Activated CD4-positive, CD25-positive, alpha-beta regulatory T cell treated with anti-CD3 and anti-CD28 coated beads, Interleukin-2, amount 50 U/mL, for 24 hours (primary cell): ENCODE data around the gene TTBK1.

Experiments
- ATAC-seq, 2 donors: fragments of 150-1000 bp; cut with Tn5 transposase; one replicate each; pipeline ENCODE4 v1.10.0; 2021; ENCODE audit warnings: mild to moderate bottlenecking in 1 of 2, moderate library complexity in 1 of 2

Gene TTBK1

DNA sequence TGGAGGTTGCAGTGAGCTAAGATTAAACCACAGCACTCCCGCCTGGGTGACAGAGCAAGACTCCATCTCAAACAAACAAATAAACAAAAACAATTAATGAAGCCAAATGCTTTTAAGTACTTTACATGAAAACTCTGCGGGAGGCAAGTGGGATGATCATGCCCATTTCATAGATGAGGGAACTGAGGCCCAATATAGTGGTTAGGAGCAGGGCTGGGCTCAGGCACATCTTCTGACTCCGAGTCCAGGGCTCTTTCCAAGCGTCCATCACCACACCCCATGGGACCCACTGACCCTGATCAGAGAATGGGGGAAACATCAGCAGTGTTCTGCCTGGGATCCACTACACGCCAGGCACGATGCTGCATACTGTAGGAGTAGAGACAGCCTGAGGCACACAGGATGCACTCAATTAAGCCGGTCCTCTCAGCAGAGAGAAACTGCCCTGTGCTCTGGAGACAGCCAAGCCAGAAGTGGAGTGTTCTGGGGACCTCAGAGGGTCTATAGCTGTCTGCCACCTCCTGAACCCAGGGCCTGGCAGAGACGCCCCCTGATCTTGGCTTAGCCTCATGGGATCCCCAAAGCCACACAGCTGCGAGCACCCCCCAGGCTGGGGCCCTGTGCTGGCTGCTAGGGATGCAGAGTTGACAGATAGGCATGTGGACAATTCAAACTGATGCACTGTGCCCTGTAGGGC is 13.5 kb downstream of the TTBK1 start:
- ATAC-seq, result no peak

GRCh38 chr6:43257367-43258145 is 14.3 kb downstream of the TTBK1 start:
- ATAC-seq, result peak; percentile 43 to 47

DNA sequence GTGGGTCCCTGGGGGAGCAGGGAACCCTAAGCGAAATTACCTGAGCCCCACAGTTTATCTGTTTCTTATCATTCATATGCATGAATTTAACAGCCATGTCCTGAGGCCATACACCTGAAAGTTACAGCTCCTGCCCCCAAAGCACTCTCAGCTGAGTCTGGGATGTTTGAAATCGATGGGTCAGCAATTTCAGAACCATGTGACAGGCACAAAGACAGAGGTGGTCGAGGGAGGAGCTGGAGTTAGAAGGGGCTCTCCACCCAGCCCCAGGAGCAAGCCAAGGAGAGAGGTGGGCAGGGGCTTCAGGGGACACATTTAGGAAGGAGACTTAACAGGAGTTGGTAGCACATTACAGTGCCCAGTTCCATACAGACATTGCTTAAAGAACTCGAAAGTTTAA is 14.9 kb downstream of the TTBK1 start:
- no peak for ATAC-seq

DNA sequence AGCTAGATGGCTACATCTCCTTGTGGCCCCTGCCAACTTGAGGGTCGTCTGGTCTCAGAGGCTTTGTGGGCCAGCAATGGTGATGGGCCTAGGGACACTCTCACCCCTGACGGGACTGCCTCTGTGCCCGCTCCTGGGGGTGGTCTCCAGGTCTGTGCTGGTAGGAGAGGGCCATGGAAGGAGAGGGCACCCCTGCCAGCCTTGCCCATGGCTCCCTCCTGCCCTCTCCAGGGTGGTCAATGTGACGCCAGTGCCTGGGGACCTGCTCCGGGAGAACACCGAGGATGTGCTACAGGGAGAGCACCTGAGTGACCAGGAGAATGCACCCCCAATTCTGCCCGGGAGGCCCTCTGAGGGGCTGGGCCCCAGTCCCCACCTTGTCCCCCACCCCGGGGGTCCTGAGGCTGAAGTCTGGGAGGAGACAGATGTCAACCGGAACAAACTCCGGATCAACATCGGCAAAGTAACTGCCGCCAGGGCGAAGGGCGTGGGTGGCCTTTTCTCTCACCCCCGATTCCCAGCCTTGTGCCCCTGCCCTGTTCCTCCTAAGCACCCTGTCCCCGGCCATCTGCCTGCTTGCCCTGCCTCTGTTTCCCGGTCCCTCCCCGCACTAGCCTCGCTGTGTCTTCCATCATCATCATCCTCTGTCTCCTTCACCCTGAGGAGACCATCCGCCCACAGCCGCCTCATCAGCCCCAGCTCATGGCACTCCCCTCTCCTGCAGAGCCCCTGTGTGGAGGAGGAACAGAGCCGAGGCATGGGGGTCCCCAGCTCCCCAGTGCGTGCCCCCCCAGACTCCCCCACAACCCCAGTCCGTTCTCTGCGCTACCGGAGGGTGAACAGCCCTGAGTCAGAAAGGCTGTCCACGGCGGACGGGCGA is 15.8 kb downstream of the TTBK1 start:
- no peak for ATAC-seq

DNA sequence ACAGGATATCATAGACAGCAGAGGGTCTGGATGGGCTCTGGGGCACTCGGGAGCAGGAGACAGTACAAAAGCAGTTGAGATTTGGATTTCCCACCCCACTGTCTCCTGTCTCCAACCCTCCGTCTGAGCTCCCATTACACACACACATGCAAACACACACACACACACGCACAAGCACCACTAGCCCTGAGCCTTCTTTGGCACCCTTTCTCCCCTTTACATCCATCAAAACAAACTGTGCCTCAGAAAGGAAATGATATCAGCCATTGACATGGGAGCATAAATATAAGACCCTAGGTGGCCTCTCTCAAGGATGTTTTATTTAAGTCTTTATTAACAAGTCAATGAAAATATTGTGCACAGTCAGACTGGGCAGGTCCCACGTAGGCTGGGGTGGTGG is 17.5 kb downstream of the TTBK1 start:
- ATAC-seq, result no peak

DNA sequence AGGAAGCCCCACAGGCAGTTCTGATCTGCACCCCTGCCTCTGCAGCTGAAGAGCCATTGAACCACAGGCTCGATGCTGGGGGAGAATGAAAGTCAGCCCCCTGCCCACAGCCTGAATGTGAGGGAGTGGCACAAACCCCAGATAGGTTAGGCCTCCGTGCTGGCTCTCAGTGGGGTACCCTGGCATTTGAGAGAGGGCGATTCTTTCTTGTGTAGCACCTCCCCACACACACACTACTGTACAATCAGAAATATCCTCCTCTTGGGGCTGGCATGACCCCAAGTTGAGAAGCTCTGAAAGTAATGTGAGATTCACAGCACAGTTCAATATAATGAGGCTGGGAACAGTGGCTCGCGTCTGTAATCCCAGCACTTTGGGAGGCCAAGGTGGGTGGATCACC is 17.9 kb downstream of the TTBK1 start:
- ATAC-seq, result no peak

GRCh38 chr6:43262000-43262779 is 18.9 kb downstream of the TTBK1 start:
- no peak for ATAC-seq

DNA sequence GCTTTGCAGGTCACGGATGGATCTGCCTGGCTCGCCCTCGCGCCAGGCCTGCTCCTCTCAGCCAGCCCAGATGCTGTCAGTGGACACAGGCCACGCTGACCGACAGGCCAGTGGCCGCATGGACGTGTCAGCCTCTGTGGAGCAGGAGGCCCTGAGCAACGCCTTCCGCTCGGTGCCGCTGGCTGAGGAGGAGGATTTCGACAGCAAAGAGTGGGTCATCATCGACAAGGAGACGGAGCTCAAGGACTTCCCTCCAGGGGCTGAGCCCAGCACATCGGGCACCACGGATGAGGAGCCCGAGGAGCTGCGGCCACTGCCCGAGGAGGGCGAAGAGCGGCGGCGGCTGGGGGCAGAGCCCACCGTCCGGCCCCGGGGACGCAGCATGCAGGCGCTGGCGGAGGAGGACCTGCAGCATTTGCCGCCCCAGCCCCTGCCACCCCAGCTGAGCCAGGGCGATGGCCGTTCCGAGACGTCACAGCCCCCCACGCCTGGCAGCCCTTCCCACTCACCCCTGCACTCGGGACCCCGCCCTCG is 19.6 kb downstream of the TTBK1 start:
- no peak for ATAC-seq

DNA sequence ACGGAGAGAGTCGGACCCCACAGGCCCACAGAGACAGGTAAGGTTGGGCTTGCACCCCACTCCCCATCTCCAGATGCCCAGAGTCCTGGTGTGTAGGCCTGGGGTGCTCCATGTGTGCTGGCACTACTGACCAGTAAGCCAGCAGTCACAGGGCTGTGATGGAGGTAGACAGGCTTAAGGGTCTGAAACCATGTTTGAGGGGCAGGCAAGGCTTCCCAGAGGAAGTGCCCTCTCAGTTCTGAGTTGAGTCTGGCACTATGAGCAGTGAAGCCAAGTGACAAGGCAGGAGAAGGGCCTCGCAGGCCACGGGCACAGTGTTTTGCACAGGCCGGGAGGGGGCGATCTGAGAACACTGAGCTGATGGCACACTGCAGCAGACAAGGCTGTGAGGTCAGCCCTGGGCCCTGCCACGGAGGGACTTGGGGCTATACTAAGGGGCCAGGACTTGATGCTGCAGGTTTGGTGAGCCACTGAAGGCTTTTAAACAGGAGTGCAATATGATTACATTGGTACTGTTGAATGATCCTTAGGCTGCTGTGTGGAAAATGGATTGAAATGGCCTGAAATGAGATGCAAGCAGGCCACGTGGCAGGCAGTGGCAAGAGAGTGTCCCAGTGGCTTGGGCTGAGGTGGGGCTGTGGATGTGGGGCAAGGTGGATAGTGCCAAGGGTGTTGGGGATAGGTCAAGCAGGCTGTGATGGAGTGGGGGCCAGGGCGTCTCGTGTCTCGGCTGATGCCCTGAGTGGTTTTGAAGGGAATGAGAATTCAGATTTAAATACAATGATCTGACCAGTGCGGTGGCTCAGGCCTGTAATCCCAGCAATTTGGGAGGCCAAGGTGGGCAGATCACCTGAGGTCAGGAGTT is 20.3 kb downstream of the TTBK1 start:
- ATAC-seq, result peak; percentile 90 to 95

- no peak for ATAC-seq
Observed at GRCh38 chr6:43264599-43265145, 21.4 kb downstream of the TTBK1 start.

DNA sequence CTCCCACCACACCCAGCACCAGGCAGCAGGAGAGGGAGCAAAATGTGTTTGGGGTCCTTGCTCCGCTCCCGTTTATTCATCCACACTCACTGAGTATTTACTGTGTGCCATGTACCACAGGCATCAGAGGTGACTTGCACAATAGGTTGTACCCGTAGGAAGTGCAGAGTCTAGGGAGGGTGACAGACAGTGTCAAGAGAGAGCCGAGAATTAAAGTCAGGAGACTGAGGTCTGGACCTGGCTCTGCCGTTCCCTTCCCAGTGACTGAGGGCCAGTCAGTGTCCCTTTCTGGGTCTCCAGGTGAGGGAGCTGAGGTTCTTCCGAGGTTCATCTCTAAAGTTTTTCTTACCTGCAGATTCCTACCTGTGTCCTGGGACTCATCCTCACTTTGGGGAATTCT is 22.3 kb downstream of the TTBK1 start:
- ATAC-seq, result no peak

GRCh38 chr6:43267619-43268354 is 24.5 kb downstream of the TTBK1 start:
- no peak for ATAC-seq

- no peak for ATAC-seq
Observed at GRCh38 chr6:43268355-43268700, 25.0 kb downstream of the TTBK1 start.

- no peak for ATAC-seq
Observed at GRCh38 chr6:43268782-43269272, 25.5 kb downstream of the TTBK1 start.

GRCh38 chr6:43269273-43270007 is 26.2 kb downstream of the TTBK1 start:
- peak; percentile 54 to 68 for ATAC-seq

- no peak for ATAC-seq
Observed at GRCh38 chr6:43271103-43271815, 28.0 kb downstream of the TTBK1 start.

DNA sequence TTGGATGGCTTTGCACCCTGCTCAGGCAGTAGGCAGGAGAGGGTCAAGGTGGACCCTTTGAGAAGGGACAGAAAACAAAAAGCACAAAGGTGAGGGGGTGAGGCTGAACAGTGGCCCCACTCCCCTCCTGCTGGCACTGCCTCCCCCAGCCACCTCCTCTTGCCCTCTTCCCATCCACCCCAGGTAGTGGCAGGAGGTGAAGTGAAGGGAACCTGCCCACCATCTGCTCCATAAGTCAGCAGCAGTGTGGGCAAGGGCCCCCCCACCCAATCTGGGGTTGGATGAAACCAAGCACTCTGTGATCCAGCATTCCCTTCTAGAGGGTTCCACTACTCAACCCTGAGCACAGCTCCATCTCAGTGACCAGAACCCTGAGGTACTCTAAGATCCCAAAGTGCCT is 28.7 kb downstream of the TTBK1 start:
- no peak for ATAC-seq

GRCh38 chr6:43273707-43274106 is 30.4 kb downstream of the TTBK1 start:
- no peak for ATAC-seq
